Skeletal muscle tissue (tissue), 4 donors: ENCODE data around the gene ARL3. TPM values are rescaled to one million over a fixed set of nuclear protein-coding genes. Genes with fewer than 3 reads are reported as not detected.
"Not testable (repeated sequence)": the region's sequence is repeated elsewhere in the genome, so short reads cannot be mapped to it uniquely, and the experiment has no call there.

Experiments used
- H3K27ac ChIP-seq: one replicate; pipeline ENCODE4 v1.7.0; 2013; ENCODE audit warnings: mild to moderate bottlenecking, low read depth, low read length, inconsistent platforms
- H3K27me3 ChIP-seq, 3 donors: one replicate each; pipeline ENCODE4 v1.7.0; 2013; ENCODE audit warnings: low read length in 3 of 3; ENCODE audit not compliant: control insufficient read depth in 3 of 3, insufficient read depth in 3 of 3
- H3K36me3 ChIP-seq, 3 donors: one replicate each; pipeline ENCODE4 v1.7.0; 2013; ENCODE audit warnings: low read length in 3 of 3; ENCODE audit not compliant: control insufficient read depth in 3 of 3, insufficient read depth in 3 of 3
- H3K4me1 ChIP-seq, 3 donors: one replicate each; pipeline ENCODE4 v1.7.0; 2013; ENCODE audit warnings: low read length in 3 of 3, mild to moderate bottlenecking in 3 of 3; ENCODE audit not compliant: control insufficient read depth in 3 of 3, insufficient read depth in 3 of 3
- H3K4me3 ChIP-seq, 3 donors: one replicate each; pipeline ENCODE4 v1.7.0; 2013; ENCODE audit warnings: low read length in 3 of 3
- H3K9ac ChIP-seq, 3 donors: one replicate each; pipeline ENCODE4 v1.7.0; 2013; ENCODE audit warnings: low read length in 3 of 3, mild to moderate bottlenecking in 3 of 3, moderate library complexity in 2 of 3, low read depth in 1 of 3
- H3K9me3 ChIP-seq, 3 donors: one replicate each; pipeline ENCODE4 v1.7.0; 2013; ENCODE audit warnings: low read length in 3 of 3; ENCODE audit not compliant: control insufficient read depth in 3 of 3
- total RNA-seq: library from RNA; depleted of rRNA; stranded (reverse); fragments of >200 nt; gene quantifications from one replicate; pipeline ENCODE4 v1.2.3, GENCODE V29; 2014
- donor health status: Osteomylitis.

The ARL3 gene
- total RNA-seq, 1 donor from 2014 or later, result 5.2 TPM

- Histone ChIP-seq H3K27me3 (no peaks in the 10 kb centered on the region), H3K27ac (no peak overlapping the region), H3K4me1 (peaks cover 8 to 19% (median 17%) of the 10 kb centered on the region in 3 donors), H3K4me3 (no peak overlapping the region), H3K9ac (no peak overlapping the region), H3K9me3 (no peaks in the 10 kb centered on the region), H3K36me3 (no peaks in the 10 kb centered on the region)
These were observed 3.6 kb downstream of the ARL3 start for GRCh38 chr10:102710609-102711008.

GRCh38 chr10:102705531-102705930 lies 8.7 kb downstream of the ARL3 start:
- Histone ChIP-seq H3K4me1 (no peaks in the 10 kb centered on the region), H3K27me3 (no peaks in the 10 kb centered on the region), H3K4me3 (no peak overlapping the region), H3K36me3 (peaks cover 0 to 2% (median 0%) of the 10 kb centered on the region in 3 donors), H3K9ac (no peak overlapping the region), H3K27ac (no peak overlapping the region), H3K9me3 (no peaks in the 10 kb centered on the region)

- H3K9ac ChIP-seq, result no peak overlapping the region
- peaks cover 0 to 2% (median 0%) of the 10 kb centered on the region in 3 donors for H3K36me3 ChIP-seq
- no peak overlapping the region for H3K27ac ChIP-seq
- no peaks in the 10 kb centered on the region for H3K4me1 ChIP-seq
- H3K4me3 ChIP-seq, result no peak overlapping the region
- no peaks in the 10 kb centered on the region for H3K9me3 ChIP-seq
- no peaks in the 10 kb centered on the region for H3K27me3 ChIP-seq
These were observed 9.3 kb downstream of the ARL3 start for GRCh38 chr10:102704915-102705314.

- H3K9ac ChIP-seq, result no peak overlapping the region
- no peak overlapping the region for H3K4me3 ChIP-seq
- H3K36me3 ChIP-seq, result peaks cover 7 to 14% (median 11%) of the 10 kb centered on the region in 3 donors
- no peak overlapping the region for H3K27ac ChIP-seq
- no peaks in the 10 kb centered on the region for H3K27me3 ChIP-seq
- H3K9me3 ChIP-seq, result no peaks in the 10 kb centered on the region
- H3K4me1 ChIP-seq, result no peaks in the 10 kb centered on the region
These were observed 11.5 kb downstream of the ARL3 start for GRCh38 chr10:102702742-102703141.

GRCh38 chr10:102701796-102702195 lies 12.4 kb downstream of the ARL3 start:
- H3K9me3 ChIP-seq, result no peaks in the 10 kb centered on the region

GRCh38 chr10:102701272-102701671 lies 12.9 kb downstream of the ARL3 start:
- peaks cover 10 to 22% (median 21%) of the 10 kb centered on the region in 3 donors for H3K36me3 ChIP-seq
- no peaks in the 10 kb centered on the region for H3K27me3 ChIP-seq
- no peaks in the 10 kb centered on the region for H3K4me1 ChIP-seq
- H3K4me3 ChIP-seq, result no peak overlapping the region
- H3K9me3 ChIP-seq, result no peaks in the 10 kb centered on the region
- no peak overlapping the region for H3K9ac ChIP-seq
- no peak overlapping the region for H3K27ac ChIP-seq

More at GRCh38 chr10:102701796-102702195, 12.4 kb downstream of the ARL3 start:
- H3K4me1 ChIP-seq, result no peaks in the 10 kb centered on the region
- H3K27me3 ChIP-seq, result no peaks in the 10 kb centered on the region
- peaks cover 7 to 19% (median 16%) of the 10 kb centered on the region in 3 donors for H3K36me3 ChIP-seq
- no peak overlapping the region for H3K4me3 ChIP-seq
- H3K27ac ChIP-seq, result no peak overlapping the region
- H3K9ac ChIP-seq, result no peak overlapping the region

GRCh38 chr10:102698894-102699293 lies 15.3 kb downstream of the ARL3 start:
- Histone ChIP-seq H3K4me1 (no peaks in the 10 kb centered on the region), H3K9ac (no peak overlapping the region), H3K4me3 (no peak overlapping the region), H3K27ac (no peak overlapping the region), H3K27me3 (no peaks in the 10 kb centered on the region), H3K36me3 (peaks cover 10 to 22% (median 21%) of the 10 kb centered on the region in 3 donors), H3K9me3 (no peaks in the 10 kb centered on the region)

GRCh38 chr10:102696736-102697135 lies 17.5 kb downstream of the ARL3 start:
- no peak overlapping the region for H3K4me3 ChIP-seq
- H3K4me1 ChIP-seq, result no peaks in the 10 kb centered on the region
- H3K27me3 ChIP-seq, result no peaks in the 10 kb centered on the region
- H3K27ac ChIP-seq, result no peak overlapping the region
- H3K9me3 ChIP-seq, result no peaks in the 10 kb centered on the region
- peaks cover 10 to 24% (median 21%) of the 10 kb centered on the region in 3 donors for H3K36me3 ChIP-seq
- H3K9ac ChIP-seq, result no peak overlapping the region

GRCh38 chr10:102695401-102695800 lies 18.8 kb downstream of the ARL3 start:
- H3K36me3 ChIP-seq, result peaks cover 10 to 24% (median 21%) of the 10 kb centered on the region in 3 donors

GRCh38 chr10:102691285-102692066 lies 22.7 kb downstream of the ARL3 start:
- peaks cover under 1 to 4% (median 2%) of the 10 kb centered on the region in 3 donors for H3K36me3 ChIP-seq
- H3K9me3 ChIP-seq, result no peaks in the 10 kb centered on the region
- no peak overlapping the region for H3K9ac ChIP-seq
- H3K27me3 ChIP-seq, result no peaks in the 10 kb centered on the region
- H3K27ac ChIP-seq, result no peak overlapping the region
- H3K4me3 ChIP-seq, result no peak overlapping the region
- H3K4me1 ChIP-seq, result no peaks in the 10 kb centered on the region

More at GRCh38 chr10:102695401-102695800, 18.8 kb downstream of the ARL3 start:
- H3K27me3 ChIP-seq, H3K9me3 ChIP-seq, H3K9ac ChIP-seq, H3K4me3 ChIP-seq, H3K27ac ChIP-seq, H3K4me1 ChIP-seq: not testable (repeated sequence)
